ENCODE measurements around the gene CYB5R3. TPM values are rescaled to one million over a fixed set of nuclear protein-coding genes. Genes with fewer than 3 reads are reported as not detected.

CYB5R3 gene
- polyA plus RNA-seq, 1 donor (not counting 4 experiments of a cell fraction or from before 2014, with no cell fraction given) = 102 TPM

- FAIRE-seq = no peak
- peaks cover 2% of the 10 kb centered on the region for H3K9me1 ChIP-seq (ENCODE audit: control insufficient read depth, extremely low read depth, insufficient read depth, low read length)
- H3K4me3 ChIP-seq (ENCODE audit: control insufficient read depth in 2 of 3, extremely low read depth in 1 of 3, insufficient read depth in 2 of 3, low read depth in 1 of 3, low read length in 3 of 3) = no peak overlapping the region
- peaks cover 63% of the 10 kb centered on the region for H3K79me2 ChIP-seq (ENCODE audit: control insufficient read depth, insufficient read depth, low read length)
- TF ChIP-seq EZH2 (IDR thresholded peaks at IDR 0.05; ENCODE audit: low read length) (no peak), CTCF (optimal IDR thresholded peaks at IDR 0.05 in 1 of 3, IDR thresholded peaks at IDR 0.05 in 1 of 3, conservative IDR thresholded peaks at IDR 0.05 in 1 of 3; ENCODE audit: extremely low read depth in 1 of 3, insufficient read depth in 2 of 3, low read length in 3 of 3) (no peak)
- H3K36me3 ChIP-seq (ENCODE audit: control insufficient read depth in 2 of 2, extremely low read depth in 1 of 2, insufficient read depth in 2 of 2, low read length in 2 of 2) = peaks cover 5 to 8% of the 10 kb centered on the region in 2 experiments
- DNase-seq (ENCODE audit: low read depth, low spot score) = no peak
- dilution Hi-C loops (cut with MboI; ENCODE audit: extremely low pct_ligation_motif_present, low sequenced_read_pairs) = no loop called here
- H3K9ac ChIP-seq (ENCODE audit: control insufficient read depth, extremely low read depth, insufficient read depth, low read length) = no peak overlapping the region
- no peaks in the 10 kb centered on the region for H4K20me1 ChIP-seq (ENCODE audit: control insufficient read depth, extremely low read depth, insufficient read depth, low read length)
- H3K4me1 ChIP-seq (ENCODE audit: control insufficient read depth, extremely low read depth, insufficient read depth, low read length) = peaks cover 20% of the 10 kb centered on the region
- H3K27ac ChIP-seq (ENCODE audit: control insufficient read depth, insufficient read depth, low read length) = no peak overlapping the region
- H3K27me3 ChIP-seq (ENCODE audit: control insufficient read depth, extremely low read depth, insufficient read depth, low read length) = no peaks in the 10 kb centered on the region
- no peak overlapping the region for H2AFZ ChIP-seq (ENCODE audit: control insufficient read depth, low read length)
- H3K4me2 ChIP-seq (ENCODE audit: control insufficient read depth, extremely low read depth, insufficient read depth, low read depth, low read length) = no peak overlapping the region
- no peaks in the 10 kb centered on the region for H3K9me3 ChIP-seq (ENCODE audit: control insufficient read depth, low read depth, low read length)
Measured at GRCh38 chr22:42639541-42640241, 9.5 kb downstream of the CYB5R3 start.

GRCh38 chr22:42637555-42637954 is 11.6 kb downstream of the CYB5R3 start:
- H4K20me1 ChIP-seq (ENCODE audit: control insufficient read depth, extremely low read depth, insufficient read depth, low read length) = no peaks in the 10 kb centered on the region
- no peaks in the 10 kb centered on the region for H3K9me1 ChIP-seq (ENCODE audit: control insufficient read depth, extremely low read depth, insufficient read depth, low read length)
- H3K9me3 ChIP-seq (ENCODE audit: control insufficient read depth, low read depth, low read length) = no peaks in the 10 kb centered on the region
- H3K4me1 ChIP-seq (ENCODE audit: control insufficient read depth, extremely low read depth, insufficient read depth, low read length) = peaks cover 16% of the 10 kb centered on the region
- FAIRE-seq (no peak), DNase-seq (ENCODE audit: low read depth, low spot score) (no peak)
- TF ChIP-seq EZH2 (IDR thresholded peaks at IDR 0.05; ENCODE audit: low read length) = no peak
- TF ChIP-seq CTCF (optimal IDR thresholded peaks at IDR 0.05 in 1 of 3, IDR thresholded peaks at IDR 0.05 in 1 of 3, conservative IDR thresholded peaks at IDR 0.05 in 1 of 3; ENCODE audit: extremely low read depth in 1 of 3, insufficient read depth in 2 of 3, low read length in 3 of 3) = peak in 1 of 3 experiments; percentile 18
- peaks cover 7 to 12% of the 10 kb centered on the region in 2 experiments for H3K36me3 ChIP-seq (ENCODE audit: control insufficient read depth in 2 of 2, extremely low read depth in 1 of 2, insufficient read depth in 2 of 2, low read length in 2 of 2)
- H3K27me3 ChIP-seq (ENCODE audit: control insufficient read depth, extremely low read depth, insufficient read depth, low read length) = no peaks in the 10 kb centered on the region
- dilution Hi-C loops (cut with MboI; ENCODE audit: extremely low pct_ligation_motif_present, low sequenced_read_pairs) = no loop called here
- H3K9ac ChIP-seq (ENCODE audit: control insufficient read depth, extremely low read depth, insufficient read depth, low read length) = no peak overlapping the region
- no peak overlapping the region for H3K4me3 ChIP-seq (ENCODE audit: control insufficient read depth in 2 of 3, extremely low read depth in 1 of 3, insufficient read depth in 2 of 3, low read depth in 1 of 3, low read length in 3 of 3)
- no peak overlapping the region for H2AFZ ChIP-seq (ENCODE audit: control insufficient read depth, low read length)
- peak overlapping the region; percentile 24 for H3K27ac ChIP-seq (ENCODE audit: control insufficient read depth, insufficient read depth, low read length)
- H3K4me2 ChIP-seq (ENCODE audit: control insufficient read depth, extremely low read depth, insufficient read depth, low read depth, low read length) = no peak overlapping the region
- peaks cover 49% of the 10 kb centered on the region for H3K79me2 ChIP-seq (ENCODE audit: control insufficient read depth, insufficient read depth, low read length)

All from keratinocyte (primary cell).